Measurements from ENCODE around the gene AP3S2.
"Not testable (repeated sequence)": the region's sequence is repeated elsewhere in the genome, so short reads cannot be mapped to it uniquely, and the experiment has no call there.

AP3S2 gene

GRCh38 chr15:89799918-89800498, 93.8 kb downstream of the AP3S2 start:
- Mint-ChIP-seq H3K4me1 (ENCODE audit: low read depth) (no peaks in the 10 kb centered on the region), H3K9me3 (ENCODE audit: low read depth) (peaks cover 8% of the 10 kb centered on the region), H3K4me3 (no peak overlapping the region), H3K27me3 (no peaks in the 10 kb centered on the region), H3K27ac (no peak overlapping the region), H3K36me3 (no peaks in the 10 kb centered on the region)

DNA sequence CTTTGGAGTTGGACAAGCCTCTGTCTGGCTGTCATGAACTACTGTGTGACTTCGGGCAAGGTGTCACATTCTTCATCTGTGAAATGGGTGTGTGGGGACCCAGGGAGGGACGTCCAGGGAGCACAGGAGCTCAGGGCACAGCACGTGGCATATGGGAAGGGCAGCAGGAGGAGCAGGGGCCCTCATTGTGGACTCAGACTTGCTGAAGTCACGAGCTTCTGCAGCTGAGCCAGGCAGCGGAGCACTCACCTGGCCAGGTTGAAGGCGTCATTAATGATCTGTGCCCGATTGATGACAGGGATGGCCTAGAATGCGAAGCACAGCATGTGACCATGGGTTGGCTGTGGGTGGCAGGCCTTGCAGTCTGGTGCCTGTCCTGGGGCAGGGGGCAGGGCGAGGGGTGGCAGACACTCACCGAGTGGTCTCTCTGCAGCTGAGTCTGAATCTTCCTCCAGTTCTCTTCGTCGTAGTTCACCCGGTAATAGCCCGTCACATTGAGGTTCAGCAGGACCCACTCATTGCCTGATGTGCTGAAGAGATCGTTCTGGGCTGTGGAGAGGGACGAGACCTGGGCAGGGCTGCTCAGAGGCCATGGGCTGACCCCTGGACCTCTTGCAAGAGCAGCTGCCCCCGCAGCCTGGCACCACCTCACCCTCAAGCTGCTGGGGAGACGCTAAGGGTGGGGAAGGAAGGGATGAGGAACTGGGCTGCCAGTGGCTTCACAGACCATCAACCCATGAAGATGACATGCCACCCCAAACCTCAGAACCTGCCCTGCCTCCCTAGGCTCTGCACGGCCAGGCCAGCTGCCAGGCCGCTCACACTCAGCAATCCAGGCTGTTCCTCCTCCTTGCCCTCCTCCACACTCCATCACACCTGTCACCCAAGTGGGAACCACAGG, 94.5 kb downstream of the AP3S2 start:
- no peaks in the 10 kb centered on the region for H3K4me1 Mint-ChIP-seq (ENCODE audit: low read depth)
- no peak overlapping the region for H3K27ac Mint-ChIP-seq
- H3K9me3 Mint-ChIP-seq (ENCODE audit: low read depth): peaks cover 8% of the 10 kb centered on the region
- no peaks in the 10 kb centered on the region for H3K36me3 Mint-ChIP-seq
- H3K27me3 Mint-ChIP-seq: no peaks in the 10 kb centered on the region
- no peak overlapping the region for H3K4me3 Mint-ChIP-seq

DNA sequence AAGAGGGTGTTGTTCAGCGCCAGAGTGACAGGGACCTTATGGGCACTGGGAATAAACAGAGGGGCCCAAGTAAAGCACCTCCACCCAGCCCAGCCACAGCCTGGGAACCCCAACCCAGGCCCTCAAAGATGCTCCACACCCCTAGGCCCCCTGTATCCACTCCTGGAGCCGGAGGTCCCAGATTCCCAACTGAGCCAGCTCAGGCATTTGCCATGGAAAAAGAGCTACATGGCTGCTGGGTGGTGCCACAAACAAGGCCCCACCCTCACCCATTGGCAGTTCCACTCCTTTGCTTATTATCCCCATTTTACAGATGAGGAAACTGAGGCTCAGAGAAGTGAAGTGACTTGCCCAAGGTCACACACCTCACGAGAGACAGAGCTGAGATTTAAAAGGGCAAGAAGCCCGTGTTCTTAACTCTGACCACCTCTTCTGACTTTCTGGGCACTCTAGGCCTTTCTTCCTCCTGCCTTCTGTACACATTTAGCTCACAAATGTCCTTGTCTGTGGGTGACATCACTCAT, 96.1 kb downstream of the AP3S2 start:
- H3K4me1 Mint-ChIP-seq (ENCODE audit: low read depth): no peaks in the 10 kb centered on the region
- no peak overlapping the region for H3K4me3 Mint-ChIP-seq
- H3K27ac Mint-ChIP-seq: no peak overlapping the region
- no peaks in the 10 kb centered on the region for H3K36me3 Mint-ChIP-seq
- H3K9me3 Mint-ChIP-seq (ENCODE audit: low read depth): peaks cover 8% of the 10 kb centered on the region
- peaks cover 1% of the 10 kb centered on the region for H3K27me3 Mint-ChIP-seq

DNA sequence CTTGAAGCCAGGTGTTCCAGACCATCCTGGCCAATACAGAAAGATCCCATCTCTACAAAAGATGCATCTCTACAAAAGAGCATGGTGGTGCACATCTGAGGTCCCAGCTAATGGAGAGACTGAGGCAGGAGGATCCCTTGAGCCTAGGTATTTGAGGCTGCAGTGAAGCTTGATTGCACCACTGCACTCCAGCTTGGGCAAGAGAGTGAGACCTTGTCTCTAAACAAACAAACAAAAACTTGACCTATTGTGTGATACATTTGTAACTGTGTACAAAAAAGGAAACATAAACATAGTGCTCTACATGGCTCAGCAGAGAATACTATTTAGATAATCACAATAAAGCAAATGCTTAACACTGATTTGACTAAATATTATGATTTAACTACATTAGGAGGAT, 97.8 kb downstream of the AP3S2 start:
- H3K27me3 Mint-ChIP-seq: peaks cover 1% of the 10 kb centered on the region
- no peaks in the 10 kb centered on the region for H3K4me1 Mint-ChIP-seq (ENCODE audit: low read depth)
- no peaks in the 10 kb centered on the region for H3K36me3 Mint-ChIP-seq
- no peak overlapping the region for H3K27ac Mint-ChIP-seq
- H3K4me3 Mint-ChIP-seq: no peak overlapping the region
- H3K9me3 Mint-ChIP-seq (ENCODE audit: low read depth): peaks cover 8% of the 10 kb centered on the region

- no peaks in the 10 kb centered on the region for H3K36me3 Mint-ChIP-seq
- H3K27me3 Mint-ChIP-seq: peaks cover 1% of the 10 kb centered on the region
- H3K9me3 Mint-ChIP-seq (ENCODE audit: low read depth): peaks cover 8% of the 10 kb centered on the region
- H3K4me3 Mint-ChIP-seq: no peak overlapping the region
- no peaks in the 10 kb centered on the region for H3K4me1 Mint-ChIP-seq (ENCODE audit: low read depth)
- H3K27ac Mint-ChIP-seq: no peak overlapping the region
These were observed 99.1 kb downstream of the AP3S2 start for GRCh38 chr15:89794627-89795241.

- peaks cover 18% of the 10 kb centered on the region for H3K9me3 Mint-ChIP-seq (ENCODE audit: low read depth)
- H3K4me1 Mint-ChIP-seq (ENCODE audit: low read depth): no peaks in the 10 kb centered on the region
- H3K27ac Mint-ChIP-seq: no peak overlapping the region
- H3K27me3 Mint-ChIP-seq: peaks cover 5% of the 10 kb centered on the region
- H3K36me3 Mint-ChIP-seq: peaks cover 4% of the 10 kb centered on the region
- H3K4me3 Mint-ChIP-seq: no peak overlapping the region
These were observed 101.5 kb downstream of the AP3S2 start for GRCh38 chr15:89792106-89792805.

DNA sequence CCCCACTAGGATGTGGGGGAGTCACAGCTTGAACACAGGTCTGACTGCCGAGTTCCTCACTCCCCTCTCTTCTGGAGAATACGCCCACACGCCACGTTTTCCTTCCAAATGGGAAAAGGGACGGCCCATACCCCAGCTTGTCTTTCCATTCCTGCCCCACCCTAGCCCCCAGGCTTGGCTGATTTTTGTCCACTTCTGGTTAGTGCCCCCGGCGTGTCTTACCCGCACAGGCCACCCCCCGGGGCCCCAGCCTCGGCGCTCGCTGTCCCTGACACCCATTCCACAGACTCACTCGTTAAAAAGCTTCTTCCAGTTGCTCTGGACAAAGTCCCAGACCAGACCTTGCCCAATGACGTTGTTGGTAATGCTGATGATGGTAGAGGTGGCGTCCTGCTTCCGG, 103.1 kb downstream of the AP3S2 start:
- Mint-ChIP-seq H3K36me3 (peaks cover 4% of the 10 kb centered on the region), H3K27ac (no peak overlapping the region), H3K4me3 (no peak overlapping the region), H3K4me1 (ENCODE audit: low read depth) (no peaks in the 10 kb centered on the region), H3K9me3 (ENCODE audit: low read depth) (peaks cover 13% of the 10 kb centered on the region), H3K27me3 (peaks cover 5% of the 10 kb centered on the region)

GRCh38 chr15:89790206-89790605, 103.6 kb downstream of the AP3S2 start:
- H3K27ac Mint-ChIP-seq: no peak overlapping the region
- H3K27me3 Mint-ChIP-seq: peaks cover 5% of the 10 kb centered on the region
- peaks cover 10% of the 10 kb centered on the region for H3K9me3 Mint-ChIP-seq (ENCODE audit: low read depth)
- H3K36me3 Mint-ChIP-seq: peaks cover 4% of the 10 kb centered on the region
- no peaks in the 10 kb centered on the region for H3K4me1 Mint-ChIP-seq (ENCODE audit: low read depth)
- no peak overlapping the region for H3K4me3 Mint-ChIP-seq

DNA sequence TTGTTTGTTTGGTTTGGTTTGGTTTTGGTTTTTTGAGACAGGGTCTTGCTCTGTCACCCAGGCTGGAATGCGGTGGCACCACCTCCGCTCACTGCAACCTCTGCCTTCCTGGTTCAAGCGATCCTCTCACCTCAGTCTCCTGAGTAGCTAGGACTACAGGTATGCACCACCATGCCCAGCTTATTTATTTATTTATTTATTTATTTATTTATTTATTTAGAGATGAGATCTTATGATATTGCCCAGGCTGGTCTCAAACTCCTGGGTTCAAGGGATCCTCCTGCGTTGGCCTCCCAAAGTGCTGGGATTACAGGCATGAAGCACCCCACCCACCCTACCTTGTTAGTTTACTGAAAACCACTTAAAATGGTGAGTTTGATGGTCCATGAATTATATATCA, 105.2 kb downstream of the AP3S2 start:
- not testable (repeated sequence) for H3K27me3 Mint-ChIP-seq; H3K27ac Mint-ChIP-seq; H3K36me3 Mint-ChIP-seq; H3K9me3 Mint-ChIP-seq (ENCODE audit: low read depth); H3K4me1 Mint-ChIP-seq (ENCODE audit: low read depth); H3K4me3 Mint-ChIP-seq

- Mint-ChIP-seq H3K27me3 (peaks cover 4% of the 10 kb centered on the region), H3K4me1 (ENCODE audit: low read depth) (no peaks in the 10 kb centered on the region), H3K36me3 (peaks cover 4% of the 10 kb centered on the region), H3K4me3 (no peak overlapping the region), H3K27ac (no peak overlapping the region), H3K9me3 (ENCODE audit: low read depth) (peaks cover 10% of the 10 kb centered on the region)
These were observed 105.8 kb downstream of the AP3S2 start for GRCh38 chr15:89787944-89788343.

- Mint-ChIP-seq H3K27ac (no peak overlapping the region), H3K9me3 (ENCODE audit: low read depth) (peaks cover 10% of the 10 kb centered on the region), H3K4me3 (no peak overlapping the region), H3K27me3 (peaks cover 6% of the 10 kb centered on the region), H3K4me1 (ENCODE audit: low read depth) (no peaks in the 10 kb centered on the region), H3K36me3 (peaks cover 4% of the 10 kb centered on the region)
These were observed 108.0 kb downstream of the AP3S2 start for GRCh38 chr15:89785774-89786140.

DNA sequence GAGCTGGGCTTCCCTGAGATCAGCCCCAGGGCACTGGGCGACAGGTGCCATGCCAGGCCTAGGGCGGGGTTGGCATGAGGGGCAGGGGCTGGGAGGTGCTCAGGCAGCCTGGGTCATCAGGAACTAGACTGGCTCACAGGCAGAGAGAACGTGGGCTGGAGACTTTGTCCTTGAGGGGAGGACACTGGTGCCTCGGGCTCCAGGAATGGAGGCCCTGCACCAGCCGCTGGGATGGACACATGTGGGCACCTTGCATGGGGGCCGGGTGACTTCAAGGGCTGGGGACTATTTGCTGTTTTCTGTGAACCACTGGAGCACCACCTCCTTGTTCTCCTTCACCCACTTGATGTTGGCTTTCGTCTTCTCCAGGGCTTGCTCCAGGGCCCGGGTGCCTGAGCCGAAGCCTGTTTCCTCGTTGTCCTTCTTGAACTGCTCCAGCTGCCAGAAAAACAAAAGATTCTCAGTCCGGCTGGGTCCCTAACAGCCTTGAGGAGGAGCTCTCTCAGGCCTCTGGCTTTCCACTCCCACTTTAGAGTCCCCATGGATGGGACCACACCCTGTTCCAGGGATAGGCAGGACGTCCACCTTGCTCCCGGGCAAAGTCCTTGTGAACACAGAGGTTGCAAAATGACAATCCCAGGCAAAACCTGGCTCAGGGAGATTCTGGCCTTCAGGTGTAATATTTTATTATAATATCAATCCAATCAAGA, 108.6 kb downstream of the AP3S2 start:
- Mint-ChIP-seq H3K9me3 (ENCODE audit: low read depth) (peaks cover 10% of the 10 kb centered on the region), H3K27ac (no peak overlapping the region), H3K4me1 (ENCODE audit: low read depth) (no peaks in the 10 kb centered on the region), H3K27me3 (peaks cover 10% of the 10 kb centered on the region), H3K36me3 (peaks cover 4% of the 10 kb centered on the region), H3K4me3 (no peak overlapping the region)

- Mint-ChIP-seq H3K4me3 (no peak overlapping the region), H3K27ac (no peak overlapping the region)
These were observed 109.2 kb downstream of the AP3S2 start for GRCh38 chr15:89784686-89784960.

DNA sequence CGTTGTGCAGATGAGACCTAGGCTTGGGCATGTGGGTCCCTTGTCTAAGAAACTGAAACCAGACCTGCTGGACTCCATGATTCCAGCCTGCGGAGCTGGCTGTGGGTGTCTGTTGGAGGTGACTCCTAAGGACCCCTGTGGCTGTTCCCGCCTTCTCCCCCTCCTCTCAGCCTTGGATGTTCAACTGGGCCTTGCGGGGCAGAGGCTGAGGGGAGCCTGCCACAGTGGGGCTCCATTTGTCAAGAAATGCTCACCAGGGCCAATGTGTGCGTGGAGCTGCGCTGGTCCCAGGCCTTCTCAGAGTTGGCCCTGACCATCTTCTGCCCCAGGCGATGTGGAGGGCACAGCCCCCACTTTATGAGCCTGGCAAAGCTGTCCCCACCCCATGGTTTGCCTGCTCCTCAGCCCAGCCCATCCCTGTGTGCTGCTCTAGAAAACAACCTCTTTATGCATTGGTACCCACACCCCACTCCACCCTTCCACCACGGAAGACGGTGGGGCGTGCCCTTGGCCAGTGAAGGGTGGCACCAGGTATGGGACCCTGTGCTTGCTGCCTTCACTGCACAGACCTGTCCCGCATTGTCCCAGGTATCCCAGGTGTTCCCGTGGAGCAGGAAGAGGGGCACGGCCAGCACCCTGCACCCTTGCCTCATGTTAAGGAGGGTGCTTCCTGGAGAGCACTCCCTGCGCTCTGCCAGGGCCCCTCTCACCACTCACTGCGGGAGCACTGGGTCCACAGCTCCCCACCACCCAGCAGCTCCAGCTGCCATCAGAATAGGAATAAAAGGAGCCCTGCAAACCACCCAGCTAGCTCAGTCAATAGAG, 109.7 kb downstream of the AP3S2 start:
- H3K9me3 Mint-ChIP-seq (ENCODE audit: low read depth): peaks cover 10% of the 10 kb centered on the region
- peaks cover 11% of the 10 kb centered on the region for H3K27me3 Mint-ChIP-seq
- peaks cover 4% of the 10 kb centered on the region for H3K36me3 Mint-ChIP-seq
- no peak overlapping the region for H3K27ac Mint-ChIP-seq
- H3K4me3 Mint-ChIP-seq: no peak overlapping the region
- no peaks in the 10 kb centered on the region for H3K4me1 Mint-ChIP-seq (ENCODE audit: low read depth)

More at GRCh38 chr15:89784686-89784960, 109.2 kb downstream of the AP3S2 start:
- no peaks in the 10 kb centered on the region for H3K4me1 Mint-ChIP-seq (ENCODE audit: low read depth)
- H3K9me3 Mint-ChIP-seq (ENCODE audit: low read depth): peaks cover 10% of the 10 kb centered on the region
- H3K27me3 Mint-ChIP-seq: peaks cover 11% of the 10 kb centered on the region
- peaks cover 4% of the 10 kb centered on the region for H3K36me3 Mint-ChIP-seq

Measured in activated naive CD8-positive, alpha-beta T cell (primary cell).